DND-41 (cell line): ENCODE data around the gene NCCRP1.

ENCODE experiments used
- ATAC-seq: fragments of 200-7000 bp; cut with Tn5 transposase; 3 replicates; pipeline ENCODE4 v1.9.1; 2021; ENCODE audit warnings: low read depth; ENCODE audit not compliant: insufficient read depth
- DNase-seq: peaks from one replicate; pipeline ENCODE4 v3.0.0-alpha.2; 2020
- H2AFZ ChIP-seq: 2 replicates; pipeline ENCODE4 v1.6.0; 2012; ENCODE audit warnings: low read depth, low read length
- H3K27ac ChIP-seq: 2 replicates; pipeline ENCODE4 v1.5.1; 2012; ENCODE audit warnings: low read length, inconsistent platforms
- H3K27me3 ChIP-seq: fragments of 200-600 bp; sonication (generic); 2 replicates; pipeline ENCODE4 v1.6.0; 2012; ENCODE audit warnings: low read length, mild to moderate bottlenecking, inconsistent platforms; ENCODE audit not compliant: insufficient read depth, poor library complexity
- H3K36me3 ChIP-seq: 2 replicates; pipeline ENCODE4 v1.5.1; 2012; ENCODE audit warnings: low read length, inconsistent platforms; ENCODE audit not compliant: insufficient read depth
- H3K4me1 ChIP-seq: 2 replicates; pipeline ENCODE4 v1.5.1; 2012; ENCODE audit warnings: mild to moderate bottlenecking, low read length; ENCODE audit not compliant: insufficient read depth
- H3K4me2 ChIP-seq: 2 replicates; pipeline ENCODE4 v1.6.0; 2012; ENCODE audit warnings: mild to moderate bottlenecking, moderate library complexity, low read length, inconsistent platforms; ENCODE audit not compliant: insufficient read depth
- H3K4me3 ChIP-seq, 2 experiments: fragments of 200-600 bp in 1 of 2; shearing (Covaris generic) in 1 of 2; 2 replicates each; pipeline ENCODE4 v1.5.1; 2012 to 2016; ENCODE audit warnings: inconsistent platforms in 2 of 2, low read length in 2 of 2, mild to moderate bottlenecking in 2 of 2, low read depth in 1 of 2, moderate library complexity in 1 of 2
- H3K79me2 ChIP-seq: 2 replicates; pipeline ENCODE4 v1.6.0; 2012; ENCODE audit warnings: low read length, inconsistent platforms; ENCODE audit not compliant: insufficient read depth
- H3K9ac ChIP-seq: 2 replicates; pipeline ENCODE4 v1.6.0; 2012; ENCODE audit warnings: low read depth, mild to moderate bottlenecking, inconsistent platforms, low read length, moderate library complexity
- H3K9me3 ChIP-seq: 2 replicates; pipeline ENCODE4 v1.5.1; 2012; ENCODE audit warnings: low read length, moderate library complexity, mild to moderate bottlenecking, inconsistent platforms; ENCODE audit not compliant: insufficient read depth, severe bottlenecking
- H4K20me1 ChIP-seq: 2 replicates; pipeline ENCODE4 v1.6.0; 2012; ENCODE audit warnings: low read length; ENCODE audit not compliant: insufficient read depth
- EZH2 ChIP-seq: IDR thresholded peaks from 3 replicates; pipeline ENCODE4 v1.6.1; 2012; ENCODE audit warnings: borderline replicate concordance, low read depth, mild to moderate bottlenecking, moderate library complexity, low read length, inconsistent platforms; ENCODE audit not compliant: severe bottlenecking
- TF ChIP-seq, protein P1 (sequence below): IDR thresholded peaks from 2 replicates; pipeline ENCODE4 v1.5.1; 2012; ENCODE audit warnings: borderline replicate concordance, low read length, moderate library complexity, mild to moderate bottlenecking; ENCODE audit not compliant: poor library complexity, severe bottlenecking; ENCODE audit errors: extremely low read depth

NCCRP1 gene

DNA sequence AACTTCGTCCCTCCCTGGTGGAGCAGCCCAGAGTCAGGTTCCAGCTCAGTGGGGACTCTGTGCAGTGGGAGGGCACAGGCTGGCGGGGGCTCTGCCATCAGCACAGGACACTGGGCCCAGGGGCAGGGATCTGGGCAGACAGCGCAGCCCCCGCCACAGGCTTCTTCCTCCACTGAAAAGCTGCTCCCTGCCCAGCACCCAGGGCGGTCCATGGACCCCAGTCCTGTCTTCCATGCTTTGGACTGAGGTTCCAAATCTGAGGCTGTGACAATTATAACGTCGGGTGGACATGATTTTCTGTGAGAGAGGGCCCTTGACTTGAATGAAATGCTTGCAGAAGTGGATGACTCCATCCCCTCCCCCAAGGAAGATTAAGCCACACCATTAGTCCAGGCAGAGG lies 21.2 kb upstream of the NCCRP1 start:
- Histone ChIP-seq H4K20me1 (peaks cover 17% of the 10 kb centered on the region), H3K4me3 (no peak overlapping the region), H3K27me3 (no peaks in the 10 kb centered on the region), H3K9me3 (no peaks in the 10 kb centered on the region), H3K79me2 (no peaks in the 10 kb centered on the region), H3K36me3 (peaks cover 75% of the 10 kb centered on the region), H3K9ac (no peak overlapping the region), H3K4me1 (no peaks in the 10 kb centered on the region), H2AFZ (no peak overlapping the region), H3K27ac (no peak overlapping the region), H3K4me2 (no peak overlapping the region)
- ATAC-seq (no peak), DNase-seq (no peak)
- TF ChIP-seq, protein P1, sequence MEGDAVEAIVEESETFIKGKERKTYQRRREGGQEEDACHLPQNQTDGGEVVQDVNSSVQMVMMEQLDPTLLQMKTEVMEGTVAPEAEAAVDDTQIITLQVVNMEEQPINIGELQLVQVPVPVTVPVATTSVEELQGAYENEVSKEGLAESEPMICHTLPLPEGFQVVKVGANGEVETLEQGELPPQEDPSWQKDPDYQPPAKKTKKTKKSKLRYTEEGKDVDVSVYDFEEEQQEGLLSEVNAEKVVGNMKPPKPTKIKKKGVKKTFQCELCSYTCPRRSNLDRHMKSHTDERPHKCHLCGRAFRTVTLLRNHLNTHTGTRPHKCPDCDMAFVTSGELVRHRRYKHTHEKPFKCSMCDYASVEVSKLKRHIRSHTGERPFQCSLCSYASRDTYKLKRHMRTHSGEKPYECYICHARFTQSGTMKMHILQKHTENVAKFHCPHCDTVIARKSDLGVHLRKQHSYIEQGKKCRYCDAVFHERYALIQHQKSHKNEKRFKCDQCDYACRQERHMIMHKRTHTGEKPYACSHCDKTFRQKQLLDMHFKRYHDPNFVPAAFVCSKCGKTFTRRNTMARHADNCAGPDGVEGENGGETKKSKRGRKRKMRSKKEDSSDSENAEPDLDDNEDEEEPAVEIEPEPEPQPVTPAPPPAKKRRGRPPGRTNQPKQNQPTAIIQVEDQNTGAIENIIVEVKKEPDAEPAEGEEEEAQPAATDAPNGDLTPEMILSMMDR = no peak
- no peak for TF ChIP-seq EZH2

- Histone ChIP-seq H3K9ac (no peak overlapping the region), H3K4me2 (no peak overlapping the region), H3K79me2 (no peaks in the 10 kb centered on the region), H3K27ac (no peak overlapping the region), H3K36me3 (peaks cover 61% of the 10 kb centered on the region), H2AFZ (no peak overlapping the region), H3K4me3 (no peak overlapping the region), H3K4me1 (no peaks in the 10 kb centered on the region), H3K27me3 (no peaks in the 10 kb centered on the region), H3K9me3 (no peaks in the 10 kb centered on the region), H4K20me1 (peaks cover 11% of the 10 kb centered on the region; the same call in 1 of the 2 replicates)
- TF ChIP-seq EZH2 = no peak
- TF ChIP-seq, protein P1 = no peak
- no peak for ATAC-seq
- no peak for DNase-seq
Observed at GRCh38 chr19:39177110-39177699, 19.6 kb upstream of the NCCRP1 start.

DNA sequence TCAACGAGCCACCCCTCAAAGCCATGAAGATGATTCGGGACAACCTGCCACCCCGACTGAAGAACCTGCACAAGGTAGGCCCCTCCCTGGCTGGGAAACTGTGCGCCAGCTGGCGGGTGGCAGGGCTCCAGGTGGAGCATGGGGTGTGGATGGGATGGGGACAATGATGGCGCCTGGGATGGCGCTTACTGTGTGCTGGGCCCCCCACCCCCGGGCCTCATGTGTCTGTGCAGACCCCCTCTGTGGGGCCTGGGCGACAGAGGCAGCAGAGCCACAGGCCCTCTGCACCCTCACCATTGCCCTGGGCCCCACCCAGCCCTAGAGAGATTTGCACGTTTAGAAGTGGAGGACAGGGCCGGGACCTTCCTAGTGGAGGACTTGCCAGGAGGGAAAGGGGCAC lies 19.0 kb upstream of the NCCRP1 start:
- Histone ChIP-seq H3K4me3 (no peak overlapping the region), H2AFZ (no peak overlapping the region), H3K4me2 (no peak overlapping the region), H3K4me1 (no peaks in the 10 kb centered on the region), H3K27ac (no peak overlapping the region), H3K27me3 (no peaks in the 10 kb centered on the region), H3K79me2 (no peaks in the 10 kb centered on the region), H3K9me3 (no peaks in the 10 kb centered on the region), H4K20me1 (peaks cover 6% of the 10 kb centered on the region; the same call in 1 of the 2 replicates), H3K9ac (no peak overlapping the region), H3K36me3 (peaks cover 55% of the 10 kb centered on the region)
- DNase-seq (no peak), ATAC-seq (no peak)
- TF ChIP-seq EZH2 = no peak
- TF ChIP-seq, protein P1 = no peak
